ENCODE data around the gene WWOX. TPM values are rescaled to one million over a fixed set of nuclear protein-coding genes. Genes with fewer than 3 reads are reported as not detected.

The WWOX gene
- total RNA-seq, 2 experiments from 2014 or later: 20.2 to 21.4 TPM

GRCh38 chr16:78884204-78884603, 784.8 kb downstream of the WWOX start:
- H3K27me3 Mint-ChIP-seq (ENCODE audit: low read depth): no peaks in the 10 kb centered on the region
- CTCF ChIA-PET: no interaction called here
- no peak overlapping the region for H3K4me3 Mint-ChIP-seq
- H3K36me3 Mint-ChIP-seq (ENCODE audit: low read depth): no peaks in the 10 kb centered on the region
- H3K27ac Mint-ChIP-seq: no peak overlapping the region
- intact Hi-C loops (cut with micrococcal nuclease): no loop called here
- no peaks in the 10 kb centered on the region for H3K4me1 Mint-ChIP-seq (ENCODE audit: low read depth)
- no peak for DNase-seq
- no peaks in the 10 kb centered on the region for H3K9me3 Mint-ChIP-seq

GRCh38 chr16:78889346-78889745, 789.9 kb downstream of the WWOX start:
- CTCF ChIA-PET: no interaction called here
- H3K27me3 Mint-ChIP-seq (ENCODE audit: low read depth): no peaks in the 10 kb centered on the region

DNA sequence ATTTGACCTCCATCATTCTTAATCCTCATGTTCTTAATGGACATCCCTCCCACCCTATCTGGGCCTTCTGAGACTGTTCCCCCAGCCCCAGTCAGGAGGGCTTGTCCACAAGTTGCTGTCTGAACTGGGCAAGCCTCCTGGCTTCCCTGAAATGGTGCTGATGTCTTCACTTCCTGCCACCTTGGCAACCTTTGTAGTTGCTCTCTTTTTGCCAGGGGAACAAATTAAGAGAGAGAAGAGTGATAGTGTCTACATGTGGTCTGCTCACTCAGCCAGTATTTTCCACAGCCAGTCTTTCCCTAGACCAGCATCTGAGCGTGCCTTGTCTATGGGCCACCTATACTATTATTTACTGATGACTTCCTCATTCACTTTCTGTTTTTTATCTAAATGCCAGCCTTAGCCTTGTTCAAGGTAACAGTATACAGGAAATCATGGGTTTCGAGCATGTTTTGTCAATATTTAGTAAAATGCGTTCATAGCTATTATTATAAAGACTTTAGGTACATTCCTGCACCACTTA, 791.0 kb downstream of the WWOX start:
- intact Hi-C loops (cut with micrococcal nuclease): loop anchor here (10.0 kb wide), 1 partner anchor 954 kb away; no protein-coding TSS in a partner anchor
- H3K4me3 Mint-ChIP-seq: no peak overlapping the region
- H3K36me3 Mint-ChIP-seq (ENCODE audit: low read depth): peaks cover 3% of the 10 kb centered on the region
- CTCF ChIA-PET: no interaction called here
- no peak for DNase-seq
- H3K27ac Mint-ChIP-seq: no peak overlapping the region
- H3K27me3 Mint-ChIP-seq (ENCODE audit: low read depth): no peaks in the 10 kb centered on the region
- H3K9me3 Mint-ChIP-seq: no peaks in the 10 kb centered on the region
- peaks cover 12% of the 10 kb centered on the region for H3K4me1 Mint-ChIP-seq (ENCODE audit: low read depth)

More at GRCh38 chr16:78889346-78889745, 789.9 kb downstream of the WWOX start:
- peaks cover 3% of the 10 kb centered on the region for H3K36me3 Mint-ChIP-seq (ENCODE audit: low read depth)
- H3K27ac Mint-ChIP-seq: no peak overlapping the region
- no peaks in the 10 kb centered on the region for H3K9me3 Mint-ChIP-seq
- peaks cover 9% of the 10 kb centered on the region for H3K4me1 Mint-ChIP-seq (ENCODE audit: low read depth)
- intact Hi-C loops (cut with micrococcal nuclease): no loop called here
- H3K4me3 Mint-ChIP-seq: no peak overlapping the region
- DNase-seq: no peak

- Mint-ChIP-seq H3K4me1 (ENCODE audit: low read depth) (peaks cover 18% of the 10 kb centered on the region), H3K27me3 (ENCODE audit: low read depth) (no peaks in the 10 kb centered on the region), H3K36me3 (ENCODE audit: low read depth) (peaks cover 3% of the 10 kb centered on the region), H3K4me3 (no peak overlapping the region), H3K9me3 (no peaks in the 10 kb centered on the region), H3K27ac (no peak overlapping the region)
- intact Hi-C loops (cut with micrococcal nuclease): loop anchor here (1.0 to 10.0 kb wide), 2 partner anchors 115 to 952 kb away; no protein-coding TSS in a partner anchor
- peak; percentile 7 for DNase-seq
- CTCF ChIA-PET: interaction anchor here (1.0 kb wide), 1 partner anchor 20 kb away, joined by 3 read pairs; no protein-coding TSS in a partner anchor
Measured at GRCh38 chr16:78892951-78893733, 793.7 kb downstream of the WWOX start.

GRCh38 chr16:78894886-78895285, 795.4 kb downstream of the WWOX start:
- CTCF ChIA-PET: no interaction called here
- H3K4me1 Mint-ChIP-seq (ENCODE audit: low read depth): peaks cover 18% of the 10 kb centered on the region
- intact Hi-C loops (cut with micrococcal nuclease): loop anchor here (1.0 to 10.0 kb wide), 2 partner anchors 120 to 950 kb away; no protein-coding TSS in a partner anchor
- H3K27me3 Mint-ChIP-seq (ENCODE audit: low read depth): no peaks in the 10 kb centered on the region
- no peak overlapping the region for H3K4me3 Mint-ChIP-seq
- peaks cover 3% of the 10 kb centered on the region for H3K36me3 Mint-ChIP-seq (ENCODE audit: low read depth)
- no peaks in the 10 kb centered on the region for H3K9me3 Mint-ChIP-seq
- H3K27ac Mint-ChIP-seq: no peak overlapping the region
- no peak for DNase-seq

- Mint-ChIP-seq H3K4me3 (no peak overlapping the region), H3K36me3 (ENCODE audit: low read depth) (peaks cover 3% of the 10 kb centered on the region), H3K4me1 (ENCODE audit: low read depth) (peaks cover 17% of the 10 kb centered on the region), H3K9me3 (no peaks in the 10 kb centered on the region), H3K27ac (peak overlapping the region; percentile 70), H3K27me3 (ENCODE audit: low read depth) (no peaks in the 10 kb centered on the region)
- intact Hi-C loops (cut with micrococcal nuclease): loop anchor here (1.0 to 10.0 kb wide), 2 partner anchors 120 to 949 kb away; no protein-coding TSS in a partner anchor
- DNase-seq: no peak
- CTCF ChIA-PET: no interaction called here
Measured at GRCh38 chr16:78895681-78896080, 796.2 kb downstream of the WWOX start.

DNA sequence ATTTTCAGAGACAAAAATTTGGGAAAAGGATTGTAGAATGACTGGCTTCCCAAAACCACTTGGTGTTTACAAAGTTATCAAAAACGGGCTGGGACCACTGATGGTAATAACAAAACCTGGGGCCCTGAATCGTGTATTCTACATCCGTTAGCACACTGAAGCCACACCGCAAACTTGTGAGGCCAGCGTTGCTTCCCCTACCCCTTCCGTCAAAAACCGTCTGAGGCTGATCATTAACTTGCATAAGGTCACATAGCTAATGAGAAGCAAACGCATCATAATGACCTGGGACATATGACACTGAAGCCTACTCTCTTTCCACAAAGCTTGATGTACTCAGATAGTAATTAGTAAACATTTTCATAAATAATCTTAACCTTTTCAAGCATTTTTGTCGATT, 796.8 kb downstream of the WWOX start:
- H3K27ac Mint-ChIP-seq: no peak overlapping the region
- CTCF ChIA-PET: interaction anchor here (0.6 kb wide), 1 partner anchor 288 kb away, joined by 3 read pairs; no protein-coding TSS in a partner anchor
- H3K9me3 Mint-ChIP-seq: no peaks in the 10 kb centered on the region
- H3K4me1 Mint-ChIP-seq (ENCODE audit: low read depth): peaks cover 21% of the 10 kb centered on the region
- peaks cover 3% of the 10 kb centered on the region for H3K36me3 Mint-ChIP-seq (ENCODE audit: low read depth)
- intact Hi-C loops (cut with micrococcal nuclease): loop anchor here (10.0 kb wide), 1 partner anchor 949 kb away; no protein-coding TSS in a partner anchor
- no peak for DNase-seq
- H3K27me3 Mint-ChIP-seq (ENCODE audit: low read depth): no peaks in the 10 kb centered on the region
- no peak overlapping the region for H3K4me3 Mint-ChIP-seq

GRCh38 chr16:78897299-78897698, 797.8 kb downstream of the WWOX start:
- H3K27ac Mint-ChIP-seq: no peak overlapping the region
- no peak for DNase-seq
- intact Hi-C loops (cut with micrococcal nuclease): loop anchor here (10.0 kb wide), 1 partner anchor 948 kb away; no protein-coding TSS in a partner anchor
- H3K27me3 Mint-ChIP-seq (ENCODE audit: low read depth): no peaks in the 10 kb centered on the region
- H3K4me3 Mint-ChIP-seq: no peak overlapping the region
- H3K36me3 Mint-ChIP-seq (ENCODE audit: low read depth): peaks cover 2% of the 10 kb centered on the region
- H3K9me3 Mint-ChIP-seq: no peaks in the 10 kb centered on the region
- H3K4me1 Mint-ChIP-seq (ENCODE audit: low read depth): peaks cover 23% of the 10 kb centered on the region
- CTCF ChIA-PET: interaction anchor here (0.6 kb wide), 1 partner anchor 471 kb away, joined by 3 read pairs; no protein-coding TSS in a partner anchor

DNA sequence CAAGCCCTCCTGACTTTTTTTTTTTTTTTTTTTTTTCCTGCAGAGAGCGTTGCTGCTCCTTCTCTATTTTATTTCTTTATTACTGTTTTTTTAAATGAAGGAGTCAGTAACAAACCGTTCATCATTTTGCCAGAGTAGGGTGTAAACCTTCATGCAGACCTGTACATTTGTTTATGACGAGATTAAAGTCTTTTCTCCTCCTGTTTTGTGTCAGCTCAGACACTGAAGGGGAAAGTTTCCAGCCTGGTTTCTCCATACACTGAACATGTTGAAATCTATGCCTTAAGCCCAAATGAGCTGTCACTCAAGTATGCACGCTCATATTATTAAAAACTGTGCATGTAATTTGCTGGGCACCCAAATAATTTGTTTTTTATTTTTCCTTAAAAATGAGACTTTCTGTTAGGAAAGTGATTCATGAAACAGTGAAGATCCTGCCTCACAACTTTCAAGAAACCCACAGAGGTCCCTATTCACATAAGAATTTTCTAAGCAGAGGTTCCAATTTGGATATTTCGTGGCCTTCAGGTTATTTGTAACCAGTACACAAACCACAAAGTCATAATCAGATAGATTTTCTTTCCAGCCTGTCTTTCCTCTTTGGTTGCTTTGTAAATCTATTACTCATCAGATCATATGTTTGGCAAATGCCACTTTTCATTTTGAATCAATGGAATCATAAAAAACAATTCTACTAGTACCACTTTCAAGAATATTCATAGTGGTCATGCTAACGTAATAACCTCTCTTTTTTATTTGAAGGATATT, 800.8 kb downstream of the WWOX start:
- Mint-ChIP-seq H3K4me3 (no peak overlapping the region), H3K27me3 (ENCODE audit: low read depth) (no peaks in the 10 kb centered on the region), H3K36me3 (ENCODE audit: low read depth) (no peaks in the 10 kb centered on the region), H3K4me1 (ENCODE audit: low read depth) (peaks cover 18% of the 10 kb centered on the region), H3K9me3 (no peaks in the 10 kb centered on the region), H3K27ac (peak overlapping the region; percentile 24)
- DNase-seq: no peak
- intact Hi-C loops (cut with micrococcal nuclease): loop anchor here (1.0 to 5.0 kb wide), 3 partner anchors 125 to 702 kb away; partner anchors contain the start of gene MAF
- CTCF ChIA-PET: interaction anchor here (0.6 kb wide), 1 partner anchor 194 kb away, joined by 3 read pairs; no protein-coding TSS in a partner anchor

DNA sequence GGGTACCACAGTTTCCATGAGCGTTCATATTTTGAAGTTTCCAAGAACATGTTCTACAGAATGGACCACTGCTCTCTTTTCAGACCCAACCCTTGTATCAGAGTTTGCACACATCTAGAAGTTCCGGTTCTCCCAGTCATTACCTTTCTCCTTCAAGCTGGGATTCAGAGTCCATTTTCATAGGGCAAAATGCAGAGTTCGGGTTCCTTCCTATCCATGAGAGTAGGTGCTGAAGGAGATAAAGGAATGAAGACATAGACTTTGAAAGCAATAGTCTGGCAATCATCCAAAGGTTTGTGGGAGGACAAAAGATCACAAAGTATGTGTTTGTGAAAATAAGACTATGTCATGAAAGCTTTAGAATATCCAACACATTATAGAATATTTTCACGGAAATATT, 801.5 kb downstream of the WWOX start:
- intact Hi-C loops (cut with micrococcal nuclease): loop anchor here (1.0 to 5.0 kb wide), 3 partner anchors 126 to 701 kb away; partner anchors contain the start of gene MAF
- CTCF ChIA-PET: interaction anchor here (0.6 kb wide), 1 partner anchor 30 kb away, joined by 5 read pairs; no protein-coding TSS in a partner anchor
- no peaks in the 10 kb centered on the region for H3K36me3 Mint-ChIP-seq (ENCODE audit: low read depth)
- H3K9me3 Mint-ChIP-seq: no peaks in the 10 kb centered on the region
- no peak overlapping the region for H3K4me3 Mint-ChIP-seq
- H3K27ac Mint-ChIP-seq: no peak overlapping the region
- no peak for DNase-seq
- H3K4me1 Mint-ChIP-seq (ENCODE audit: low read depth): peaks cover 12% of the 10 kb centered on the region
- H3K27me3 Mint-ChIP-seq (ENCODE audit: low read depth): no peaks in the 10 kb centered on the region

DNA sequence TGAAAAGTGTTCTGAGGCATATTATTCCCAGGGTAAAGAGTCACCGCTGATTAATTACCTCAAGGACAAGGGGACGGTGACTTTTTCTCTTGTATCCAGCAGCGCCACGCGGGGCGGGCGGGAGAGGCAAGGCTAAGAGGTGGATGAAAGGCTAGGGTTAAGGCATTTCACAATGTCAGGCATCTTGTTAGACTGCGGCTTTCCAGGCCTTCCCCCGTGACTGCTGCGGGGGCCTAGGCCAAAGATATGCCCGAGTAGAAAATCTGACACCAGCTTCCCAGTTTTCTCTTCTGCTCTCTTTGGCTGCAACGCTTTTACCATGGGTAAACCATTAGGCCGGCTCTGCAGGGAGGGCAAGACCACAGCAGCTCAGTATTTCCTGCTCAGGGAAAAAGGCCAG, 802.9 kb downstream of the WWOX start:
- intact Hi-C loops (cut with micrococcal nuclease): loop anchor here (5.0 kb wide), 1 partner anchor 700 kb away; the partner anchor contains the start of gene MAF
- CTCF ChIA-PET: no interaction called here

GRCh38 chr16:78903237-78903636, 803.8 kb downstream of the WWOX start:
- H3K9me3 Mint-ChIP-seq: no peaks in the 10 kb centered on the region
- CTCF ChIA-PET: no interaction called here
- DNase-seq: no peak
- intact Hi-C loops (cut with micrococcal nuclease): loop anchor here (5.0 kb wide), 1 partner anchor 699 kb away; the partner anchor contains the start of gene MAF
- no peaks in the 10 kb centered on the region for H3K36me3 Mint-ChIP-seq (ENCODE audit: low read depth)
- H3K4me3 Mint-ChIP-seq: no peak overlapping the region
- no peak overlapping the region for H3K27ac Mint-ChIP-seq
- peaks cover 10% of the 10 kb centered on the region for H3K4me1 Mint-ChIP-seq (ENCODE audit: low read depth)
- H3K27me3 Mint-ChIP-seq (ENCODE audit: low read depth): peaks cover 3% of the 10 kb centered on the region

More for the DNA sequence above, 802.9 kb downstream of the WWOX start:
- Mint-ChIP-seq H3K4me3 (no peak overlapping the region), H3K4me1 (ENCODE audit: low read depth) (peaks cover 10% of the 10 kb centered on the region), H3K9me3 (no peaks in the 10 kb centered on the region), H3K36me3 (ENCODE audit: low read depth) (no peaks in the 10 kb centered on the region), H3K27ac (no peak overlapping the region), H3K27me3 (ENCODE audit: low read depth) (peaks cover 3% of the 10 kb centered on the region)
- DNase-seq: no peak
